Breast epithelium (tissue), 3 donors: ENCODE data around the gene CLCN1.

Source experiments
- CTCF ChIP-seq, 3 donors: fragments of 450-650 bp; IDR thresholded peaks; one replicate each; pipeline ENCODE4 v1.5.1; 2016 to 2017; ENCODE audit warnings: antibody characterized with exemption in 3 of 3, mild to moderate bottlenecking in 3 of 3, moderate library complexity in 3 of 3
- POLR2A ChIP-seq: fragments of 450-650 bp; IDR thresholded peaks from one replicate; pipeline ENCODE4 v1.6.1; 2016; ENCODE audit warnings: antibody characterized with exemption, mild to moderate bottlenecking, moderate library complexity
- POLR2AphosphoS5 ChIP-seq, 3 donors: sonication (generic); formaldehyde crosslinking; IDR thresholded peaks; one replicate each; pipeline ENCODE4 v1.6.1; 2017; ENCODE audit warnings: antibody characterized with exemption in 3 of 3

- no peak for TF ChIP-seq CTCF (IDR thresholded peaks at IDR 0.05)
- no peak for TF ChIP-seq POLR2A
- no peak for TF ChIP-seq POLR2AphosphoS5 (IDR thresholded peaks at IDR 0.05)
Measured at GRCh38 chr7:143352531-143353002, 36.7 kb downstream of the CLCN1 start.
